Astrocyte of the spinal cord (primary cell): Measurements from ENCODE around the gene TMEM208.
A peak's percentile ranks its signal among the peaks of the same experiment; 100 is the strongest.

ENCODE experiments used
- DNase-seq: peaks from one replicate; pipeline ENCODE4 v3.0.0; 2011; ENCODE audit warnings: low read depth, low spot score
- H3K4me3 ChIP-seq: 2 replicates; pipeline ENCODE4 v1.5.1; 2011; ENCODE audit warnings: low read depth, mild to moderate bottlenecking, low read length, moderate library complexity
- in situ Hi-C: cut with HindIII; loops from 2 replicates; pipeline ENCODE4 v1.10.0; 2017; ENCODE audit warnings: low sequenced_read_pairs
- TF ChIP-seq, protein P1 (sequence below): IDR thresholded peaks from 2 replicates; pipeline ENCODE4 v1.5.1; 2012; ENCODE audit warnings: low read depth, mild to moderate bottlenecking, low read length, inconsistent platforms

Gene TMEM208

DNA sequence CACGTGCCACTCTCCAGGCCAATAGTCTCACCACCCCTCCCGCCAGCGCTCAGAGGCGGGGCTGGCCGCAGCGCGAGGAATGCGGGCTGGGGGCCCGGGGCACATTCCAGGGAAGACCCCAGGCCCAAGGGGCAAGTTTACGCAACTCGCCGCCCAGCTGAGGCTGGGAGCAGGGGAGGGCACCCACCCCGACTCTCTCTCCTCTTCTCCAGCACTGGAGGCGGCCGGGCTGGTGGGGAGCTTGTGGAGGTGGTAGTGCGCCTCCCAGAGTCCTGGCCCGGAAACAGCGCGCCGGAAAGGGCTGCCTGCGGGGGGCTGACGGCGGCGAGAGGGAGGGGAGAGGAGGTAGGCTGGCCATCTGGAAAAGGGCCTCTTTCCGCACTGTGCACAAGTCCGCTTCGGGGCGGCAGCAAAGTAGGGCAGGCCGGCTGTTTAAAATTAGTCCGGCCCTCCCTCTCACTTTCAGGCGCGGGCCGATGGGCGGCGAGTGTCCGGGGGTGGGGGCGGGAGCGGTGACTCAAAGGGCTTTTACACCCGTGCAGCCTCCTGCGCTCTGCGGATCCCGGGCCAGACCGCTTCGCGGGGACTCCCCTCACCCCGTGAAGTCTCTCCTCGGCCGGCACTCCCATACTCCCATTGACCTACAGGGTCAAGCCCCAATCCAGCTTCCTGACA lies 19.3 kb downstream of the TMEM208 start:
- TF ChIP-seq, protein P1, sequence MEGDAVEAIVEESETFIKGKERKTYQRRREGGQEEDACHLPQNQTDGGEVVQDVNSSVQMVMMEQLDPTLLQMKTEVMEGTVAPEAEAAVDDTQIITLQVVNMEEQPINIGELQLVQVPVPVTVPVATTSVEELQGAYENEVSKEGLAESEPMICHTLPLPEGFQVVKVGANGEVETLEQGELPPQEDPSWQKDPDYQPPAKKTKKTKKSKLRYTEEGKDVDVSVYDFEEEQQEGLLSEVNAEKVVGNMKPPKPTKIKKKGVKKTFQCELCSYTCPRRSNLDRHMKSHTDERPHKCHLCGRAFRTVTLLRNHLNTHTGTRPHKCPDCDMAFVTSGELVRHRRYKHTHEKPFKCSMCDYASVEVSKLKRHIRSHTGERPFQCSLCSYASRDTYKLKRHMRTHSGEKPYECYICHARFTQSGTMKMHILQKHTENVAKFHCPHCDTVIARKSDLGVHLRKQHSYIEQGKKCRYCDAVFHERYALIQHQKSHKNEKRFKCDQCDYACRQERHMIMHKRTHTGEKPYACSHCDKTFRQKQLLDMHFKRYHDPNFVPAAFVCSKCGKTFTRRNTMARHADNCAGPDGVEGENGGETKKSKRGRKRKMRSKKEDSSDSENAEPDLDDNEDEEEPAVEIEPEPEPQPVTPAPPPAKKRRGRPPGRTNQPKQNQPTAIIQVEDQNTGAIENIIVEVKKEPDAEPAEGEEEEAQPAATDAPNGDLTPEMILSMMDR, result peak; percentile 39
- in situ Hi-C loops, result no loop called here
- DNase-seq, result peak; percentile 90
- H3K4me3 ChIP-seq, result peak overlapping the region; percentile 92

DNA sequence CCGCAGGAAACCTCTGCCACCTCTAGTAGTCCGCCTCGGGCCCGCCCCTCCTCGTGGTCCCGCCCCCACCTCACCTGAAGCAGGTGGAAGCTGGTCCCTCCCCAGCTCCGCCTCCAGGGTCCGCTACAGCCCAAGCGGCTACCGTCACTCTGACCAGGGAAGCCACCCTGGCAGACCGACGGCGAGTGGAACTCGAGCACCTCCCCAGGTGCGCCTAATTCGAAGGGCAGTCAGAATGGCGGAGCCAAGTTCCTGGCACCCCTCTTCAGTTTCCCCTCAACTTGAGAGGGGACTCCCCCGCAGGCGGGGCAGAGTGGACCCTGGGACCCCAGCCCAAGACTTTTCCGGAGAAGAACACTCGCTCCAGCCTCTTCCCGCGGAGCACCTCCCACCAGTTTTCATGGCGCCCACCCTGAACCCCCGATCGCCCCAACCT lies 19.8 kb downstream of the TMEM208 start:
- no peak for DNase-seq
- in situ Hi-C loops, result no loop called here
- H3K4me3 ChIP-seq, result peak overlapping the region; percentile 92
- TF ChIP-seq, protein P1, result no peak

DNA sequence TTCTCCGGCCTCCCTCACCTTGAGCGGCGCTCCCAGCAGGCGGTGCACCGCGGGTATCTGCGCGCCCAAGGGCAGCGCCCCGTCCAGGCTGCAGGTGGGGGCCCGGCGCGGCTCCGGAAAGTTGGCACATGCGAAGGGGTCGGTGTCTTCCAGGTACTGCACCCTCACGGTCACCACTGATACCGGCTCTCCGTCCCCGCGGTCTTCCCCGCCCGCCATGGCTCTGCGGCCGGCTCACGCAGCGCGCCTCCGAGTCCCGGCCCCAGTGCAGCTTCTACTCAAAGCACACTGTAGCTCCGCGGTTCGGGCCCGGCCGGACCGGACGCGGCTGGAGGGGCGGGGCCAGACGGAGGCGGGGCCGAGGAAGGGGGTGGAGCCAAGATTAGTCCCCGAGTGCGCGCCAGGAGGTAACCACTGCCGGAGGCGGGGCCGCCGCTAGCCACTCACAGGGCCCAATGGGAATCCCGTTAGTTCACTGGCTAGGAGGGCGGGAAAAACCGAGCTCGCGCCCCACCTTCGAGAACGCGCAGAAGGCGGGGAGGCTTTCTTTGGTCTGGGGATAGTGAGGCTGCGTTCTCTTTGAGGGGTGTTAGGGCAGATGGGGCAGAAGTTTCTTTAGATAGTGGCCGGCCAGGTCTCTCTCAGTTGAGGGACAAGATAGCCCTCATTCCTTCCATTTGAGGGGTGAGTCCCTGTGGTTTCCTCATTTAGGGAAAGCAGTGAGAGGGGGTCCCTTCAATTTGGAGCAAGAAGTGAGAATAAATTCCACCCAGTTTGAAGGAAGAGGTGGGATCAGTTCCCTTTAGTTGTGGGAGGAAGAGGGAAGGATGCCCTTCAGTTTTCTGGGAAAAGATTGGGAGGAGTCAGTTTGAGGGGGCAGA lies 20.5 kb downstream of the TMEM208 start, which contains the start of gene FHOD1:
Gene FHOD1 (minus strand): TSS at position 290 of the 881 bp plus-strand sequence. CDS start 71 bp downstream, at position 219.
- TF ChIP-seq, protein P1, result no peak
- DNase-seq, result peak; percentile 96
- H3K4me3 ChIP-seq, result peak within 1 kb of the TSS; percentile 92
- in situ Hi-C loops, result no loop called here

DNA sequence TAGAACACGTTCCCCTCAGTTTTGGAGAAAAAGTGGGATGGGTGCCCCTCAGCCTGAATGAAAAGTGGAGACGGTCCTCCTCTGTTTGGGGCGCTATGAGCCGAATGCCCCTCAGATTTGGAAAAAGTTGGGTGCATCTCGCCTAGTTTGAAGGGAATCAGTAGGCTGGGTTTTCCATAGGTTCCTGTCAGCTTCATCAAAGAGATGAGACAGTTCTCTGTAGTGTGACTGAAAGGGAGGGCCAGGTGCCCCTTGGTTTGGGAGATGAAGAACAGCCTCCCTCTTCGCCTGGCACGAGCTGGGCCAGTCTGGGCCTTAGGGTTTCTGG lies 21.1 kb downstream of the TMEM208 start:
- TF ChIP-seq, protein P1, result no peak
- H3K4me3 ChIP-seq, result peak overlapping the region; percentile 59
- in situ Hi-C loops, result no loop called here
- DNase-seq, result no peak

DNA sequence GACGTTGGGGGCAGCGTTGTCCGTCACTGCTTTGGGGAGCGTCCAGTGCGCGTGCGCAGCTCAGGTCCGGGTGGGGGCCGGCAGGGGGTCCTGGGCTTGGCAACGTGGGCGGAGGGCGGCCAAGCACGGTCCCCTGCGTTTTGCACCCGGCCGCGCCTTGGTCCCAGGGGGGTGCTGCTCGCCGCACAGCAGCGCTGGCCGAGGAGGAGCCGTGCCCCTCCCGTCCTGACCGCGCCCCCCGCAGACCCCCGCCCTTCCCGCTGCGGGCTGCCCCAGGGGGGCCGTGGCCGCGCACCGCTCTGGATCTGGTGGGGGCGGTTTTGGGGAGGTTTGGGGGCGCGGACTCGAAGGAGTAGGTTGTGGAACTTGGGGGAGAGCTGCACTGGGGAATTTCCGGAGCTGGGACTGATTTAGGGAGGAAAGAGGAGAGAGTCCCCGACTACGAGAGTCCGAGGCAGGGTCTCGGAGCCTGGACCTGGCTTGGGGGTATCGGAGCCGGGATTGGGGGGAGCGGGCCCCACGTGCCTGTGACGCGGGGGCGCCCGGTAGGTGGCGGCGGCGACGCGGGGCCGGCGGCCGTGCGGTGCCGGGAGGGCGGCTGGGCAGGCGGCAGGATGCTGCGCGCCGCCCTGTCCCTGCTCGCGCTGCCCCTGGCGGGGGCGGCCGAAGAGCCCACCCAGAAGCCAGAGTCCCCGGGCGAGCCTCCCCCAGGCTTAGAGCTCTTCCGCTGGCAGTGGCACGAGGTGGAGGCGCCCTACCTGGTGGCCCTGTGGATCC lies 21.7 kb downstream of the TMEM208 start, which contains the start of gene SLC9A5:
Gene SLC9A5 (plus strand): TSS at position 579 of the 777 bp plus-strand sequence. CDS start 36 bp downstream, at position 615.
- no peak for DNase-seq
- TF ChIP-seq, protein P1, result no peak
- in situ Hi-C loops, result no loop called here
- peak within 1 kb of the TSS; percentile 59 for H3K4me3 ChIP-seq
